ENCODE results near the gene LPP.

The LPP gene

DNA sequence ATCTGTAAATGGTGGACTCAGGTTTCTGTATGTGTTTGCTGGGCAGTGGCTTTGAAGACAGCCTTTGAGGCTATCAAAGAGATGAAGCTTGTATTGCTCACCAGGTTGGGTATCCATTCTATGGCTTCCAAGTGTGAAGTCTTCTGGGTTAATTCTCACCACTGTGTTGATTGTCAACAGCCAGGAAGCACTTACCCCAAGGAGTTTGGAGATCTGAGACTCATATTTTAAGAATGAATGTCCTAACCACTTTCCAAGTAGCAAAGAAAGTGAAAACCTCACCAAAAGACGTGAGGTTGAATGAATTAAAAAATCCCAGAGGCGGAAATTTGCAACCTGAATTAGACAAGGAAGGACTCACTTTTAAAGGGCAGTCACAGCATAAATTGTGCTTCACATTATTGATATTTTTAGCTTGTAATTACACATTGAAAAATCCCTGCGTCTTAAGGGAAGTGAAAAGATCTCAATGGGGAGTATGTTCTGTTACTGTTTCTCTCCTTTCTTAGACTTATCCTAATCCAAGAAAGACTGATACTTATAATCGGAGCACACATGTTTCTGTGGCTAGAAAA is 713.8 kb downstream of the LPP start:
- no peak for DNase-seq (ENCODE audit: low read depth in 2 of 2)

DNA sequence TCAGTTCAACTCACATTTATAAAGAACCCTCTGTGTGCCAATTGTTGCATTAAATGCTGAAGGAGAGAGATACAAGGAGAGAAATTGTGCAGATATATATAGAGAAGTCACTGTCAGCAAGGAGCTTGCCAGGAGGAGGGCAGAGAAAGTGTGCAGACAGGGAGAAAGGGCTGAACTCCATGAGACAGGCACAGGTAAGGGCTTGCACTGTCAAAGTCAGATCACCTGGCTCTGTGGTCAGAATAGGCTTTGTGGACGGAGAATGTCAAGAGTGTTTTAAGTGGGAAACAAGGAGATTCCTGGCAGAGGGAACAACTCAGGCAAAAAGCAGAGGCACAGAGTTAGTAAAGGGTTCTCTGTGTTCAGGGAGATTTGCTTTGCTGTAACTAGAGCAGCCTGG is 714.8 kb downstream of the LPP start:
- DNase-seq (ENCODE audit: low read depth in 2 of 2) = no peak

DNA sequence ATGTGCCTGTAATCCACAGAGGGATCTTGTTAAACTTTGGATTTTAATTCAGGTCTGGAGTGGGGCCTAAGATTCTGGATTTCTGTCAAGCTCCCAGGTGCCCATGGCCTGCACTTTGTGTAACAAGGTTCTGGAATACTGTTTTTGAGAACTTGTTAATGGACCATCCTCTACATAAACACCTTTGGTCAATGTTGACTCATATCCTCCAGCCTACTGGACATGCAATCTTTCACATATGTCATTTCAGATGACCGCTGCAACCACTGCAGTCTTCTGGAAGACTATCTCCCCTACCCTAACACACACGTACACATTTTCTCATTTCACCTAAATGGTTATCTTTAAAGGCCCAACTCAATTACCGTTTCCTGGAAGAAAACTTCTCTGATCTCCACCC is 715.7 kb downstream of the LPP start:
- DNase-seq (ENCODE audit: low read depth in 2 of 2) = no peak

DNA sequence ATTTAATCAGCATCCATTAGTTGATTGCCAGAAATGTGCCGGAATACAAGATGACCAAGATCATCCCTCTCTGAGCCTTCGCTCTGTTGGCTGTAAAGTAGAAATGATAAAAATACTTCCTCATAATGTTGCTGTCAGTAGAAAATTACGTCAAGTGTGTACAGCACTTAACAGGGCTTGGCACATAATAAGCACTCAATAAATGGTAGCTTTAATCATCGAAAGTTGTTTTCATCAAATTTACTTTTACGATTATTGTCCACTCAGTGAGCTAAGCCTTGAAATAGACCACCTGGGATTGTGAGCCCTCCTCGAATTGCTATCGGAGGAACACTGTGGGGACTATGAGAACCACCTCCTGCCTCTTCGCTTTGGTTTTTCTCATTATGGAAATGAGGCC is 716.5 kb downstream of the LPP start:
- no peak for DNase-seq (ENCODE audit: low read depth in 2 of 2)

DNA sequence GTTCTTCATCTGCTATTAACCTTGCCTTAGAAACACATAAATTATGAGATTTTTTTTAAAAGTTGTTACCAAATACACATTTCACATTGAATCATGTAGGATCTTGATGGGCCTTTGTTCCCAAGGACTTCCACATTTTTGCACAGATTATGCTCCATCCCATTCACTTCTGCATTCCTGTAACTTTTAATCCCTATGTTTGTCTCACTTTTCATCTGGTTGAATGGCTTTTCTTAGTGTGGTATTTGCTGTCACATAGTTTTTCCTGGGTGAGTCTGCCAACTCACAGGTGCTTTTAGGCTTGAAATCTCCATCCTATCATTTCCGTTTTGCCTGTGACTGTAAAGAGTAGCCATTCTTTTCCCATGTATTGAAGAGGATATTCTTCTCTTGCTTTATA is 720.6 kb downstream of the LPP start:
- no peak for DNase-seq (ENCODE audit: low read depth in 2 of 2)

DNA sequence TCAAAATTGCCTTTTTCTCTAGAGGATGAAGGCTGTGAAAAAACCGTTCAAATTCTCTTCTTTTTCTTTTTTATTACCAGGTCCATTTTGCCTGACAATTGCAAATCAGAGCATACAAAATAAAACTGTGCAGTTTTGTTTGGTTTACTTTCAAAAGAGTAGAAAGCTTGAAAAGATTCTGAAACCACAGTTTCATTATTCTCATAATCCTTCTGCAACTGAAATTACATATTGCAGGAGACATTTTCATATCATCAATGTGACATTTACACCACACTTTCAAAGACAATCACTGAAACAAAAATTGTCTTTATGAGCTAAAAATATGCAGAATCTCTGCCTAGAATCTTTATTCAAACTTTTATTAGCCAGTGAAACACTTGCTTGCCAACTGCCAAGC is 721.5 kb downstream of the LPP start:
- DNase-seq (ENCODE audit: low read depth in 2 of 2) = no peak

DNA sequence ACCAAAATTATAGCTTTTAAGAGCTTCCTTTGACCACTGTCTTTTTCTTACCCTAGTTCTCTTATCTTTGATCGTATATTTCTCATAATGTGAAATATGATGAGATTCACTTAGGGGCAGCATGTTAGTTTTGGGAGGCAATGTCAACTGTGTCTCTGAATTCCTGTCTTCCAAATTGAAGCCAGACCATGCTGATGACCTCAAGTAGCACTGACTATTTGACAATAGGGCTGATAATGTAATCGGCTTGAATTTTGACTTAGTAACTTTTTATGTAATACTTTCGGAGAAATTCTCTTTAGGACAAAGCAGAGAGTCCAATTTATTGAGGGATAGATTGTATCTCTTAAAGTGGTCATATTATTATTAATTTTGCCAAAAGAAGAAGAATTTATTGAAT is 722.4 kb downstream of the LPP start:
- DNase-seq (ENCODE audit: low read depth in 2 of 2) = no peak

DNA sequence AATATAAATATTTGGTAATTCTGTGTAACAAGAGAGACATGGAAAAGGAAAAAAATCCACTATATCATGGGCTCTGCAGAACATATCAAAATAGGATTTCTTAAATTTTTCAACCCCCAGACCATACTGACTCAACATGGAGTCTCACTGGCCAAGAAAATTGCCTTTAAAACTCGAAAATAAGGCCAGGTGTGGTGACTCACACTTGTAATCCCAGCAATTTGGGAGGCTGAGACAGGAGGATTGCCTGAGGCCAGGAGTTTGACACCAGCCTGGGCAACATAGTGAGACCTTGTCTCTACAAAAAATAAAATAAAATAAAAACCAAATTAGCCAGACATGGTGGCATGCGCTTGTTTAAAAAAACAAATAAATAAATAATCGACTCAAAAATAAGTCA is 723.4 kb downstream of the LPP start:
- no peak for DNase-seq (ENCODE audit: low read depth in 2 of 2)

DNA sequence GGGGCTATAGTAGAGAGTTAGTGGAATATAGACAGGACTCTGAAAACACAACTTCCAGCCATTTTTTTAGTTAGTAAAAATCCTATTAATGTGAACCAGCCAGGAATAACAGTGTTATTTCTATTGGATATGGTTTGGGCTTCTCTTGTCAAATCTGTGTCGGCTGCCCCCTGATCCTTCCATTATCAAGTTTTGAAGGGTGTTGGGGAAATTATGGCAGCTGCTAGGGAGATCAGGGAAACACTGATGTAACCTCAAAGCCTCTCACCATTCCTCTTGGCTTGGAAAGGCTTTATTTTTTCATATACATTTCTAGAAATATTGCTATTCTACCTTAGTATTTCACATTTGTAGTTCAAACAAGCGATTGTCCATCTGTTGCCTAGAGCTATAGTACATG is 724.1 kb downstream of the LPP start:
- DNase-seq (ENCODE audit: low read depth in 2 of 2) = no peak

DNA sequence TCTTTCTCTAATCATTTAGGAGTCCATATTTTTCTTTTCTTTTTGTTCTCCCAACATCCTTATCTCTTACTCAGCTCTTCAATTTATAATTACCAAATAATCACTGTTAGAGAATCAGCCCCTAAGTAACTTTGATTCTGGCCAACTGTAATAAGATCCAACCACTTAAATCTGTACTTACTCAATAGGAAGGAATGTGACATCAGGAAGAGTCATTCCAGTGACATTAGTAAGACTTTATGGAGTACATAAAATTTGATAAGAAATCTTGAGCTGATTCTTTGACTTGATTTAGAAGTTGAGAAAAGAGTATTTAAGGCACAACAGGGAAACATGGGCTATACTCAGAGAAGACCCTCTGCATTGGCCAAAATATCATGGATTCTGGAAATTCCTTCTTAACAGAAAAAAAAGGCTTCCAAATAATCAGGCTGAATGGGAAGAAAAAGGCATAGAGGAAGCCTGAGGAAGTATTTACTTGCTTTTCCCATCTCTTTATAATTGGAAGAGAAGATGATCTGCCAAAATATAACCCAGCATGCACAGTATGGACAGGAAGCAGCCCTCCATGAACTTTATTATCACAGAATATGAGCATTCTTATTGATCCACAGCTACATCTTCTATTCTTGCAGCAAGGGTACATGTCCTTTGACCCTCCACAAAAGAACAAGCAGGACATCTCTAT is 728.1 kb downstream of the LPP start:
- no peak for DNase-seq (ENCODE audit: low read depth in 2 of 2)

DNA sequence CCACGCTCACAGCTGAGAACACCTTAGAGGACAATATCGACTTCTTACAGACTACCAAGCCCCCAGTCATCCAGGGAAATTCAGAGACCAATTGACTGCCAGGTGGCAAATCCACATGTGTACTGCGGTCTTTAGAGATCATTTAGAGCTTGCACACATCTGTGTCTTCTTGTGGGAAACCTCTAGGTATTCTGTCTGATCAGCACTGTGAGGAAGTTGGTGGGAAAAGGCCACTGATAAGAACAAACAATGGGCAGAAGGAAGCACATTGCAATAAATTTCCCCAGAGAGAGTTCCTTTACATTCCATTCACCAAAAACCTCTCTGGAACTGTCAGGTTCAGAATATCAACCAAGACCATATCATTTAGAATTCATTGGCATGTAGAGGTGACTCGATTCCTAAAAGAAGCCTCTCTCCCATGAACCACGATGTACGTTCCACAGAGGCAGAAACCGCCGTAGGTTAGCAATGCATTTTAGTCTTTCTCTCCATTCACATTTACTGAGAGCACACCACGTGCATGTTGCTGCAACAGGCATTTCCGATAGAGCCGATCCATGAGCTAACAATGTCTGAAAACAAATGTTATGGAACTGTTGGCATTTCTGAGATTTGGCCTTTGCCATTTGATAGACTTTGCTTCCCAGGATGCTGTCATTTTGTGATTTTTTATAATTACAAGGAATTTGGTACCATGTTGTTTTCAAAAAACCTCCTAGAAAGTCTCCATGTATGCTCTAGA is 730.5 kb downstream of the LPP start:
- no peak for DNase-seq (ENCODE audit: low read depth in 2 of 2)

DNA sequence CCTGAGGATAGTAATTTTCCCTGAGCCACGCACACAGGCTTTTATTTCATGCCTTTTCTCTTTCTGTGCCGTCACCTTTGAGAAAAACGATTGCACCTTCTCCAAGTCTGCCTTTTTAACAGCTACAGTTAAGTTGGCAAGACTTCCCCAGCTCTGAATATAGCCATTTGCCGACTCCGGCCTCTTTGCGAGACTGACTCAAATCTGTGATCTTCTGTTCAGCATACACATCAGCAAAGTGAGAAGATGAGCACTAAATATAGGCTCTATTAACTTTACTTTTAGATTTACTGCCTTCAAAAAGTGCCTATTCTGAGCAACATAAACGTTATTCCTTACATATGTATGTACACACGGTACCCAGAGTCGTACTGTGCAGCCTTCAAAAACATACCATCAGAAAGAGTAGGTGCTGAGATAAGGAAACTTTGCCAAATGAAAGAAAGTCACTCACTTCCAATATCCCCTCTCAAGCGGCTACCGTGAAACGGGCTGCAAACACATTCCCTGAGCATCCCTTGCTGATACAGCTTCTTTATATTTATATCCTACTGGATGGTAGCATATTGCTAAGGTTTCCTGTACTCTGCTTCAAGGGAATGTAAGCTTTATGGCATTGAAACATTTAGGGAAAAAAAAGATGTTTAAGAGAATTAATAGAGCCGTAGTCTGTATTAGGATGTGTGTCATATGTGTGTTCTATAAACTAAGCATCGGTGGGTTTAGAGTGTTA is 734.5 kb downstream of the LPP start:
- no peak for DNase-seq (ENCODE audit: low read depth in 2 of 2)

DNA sequence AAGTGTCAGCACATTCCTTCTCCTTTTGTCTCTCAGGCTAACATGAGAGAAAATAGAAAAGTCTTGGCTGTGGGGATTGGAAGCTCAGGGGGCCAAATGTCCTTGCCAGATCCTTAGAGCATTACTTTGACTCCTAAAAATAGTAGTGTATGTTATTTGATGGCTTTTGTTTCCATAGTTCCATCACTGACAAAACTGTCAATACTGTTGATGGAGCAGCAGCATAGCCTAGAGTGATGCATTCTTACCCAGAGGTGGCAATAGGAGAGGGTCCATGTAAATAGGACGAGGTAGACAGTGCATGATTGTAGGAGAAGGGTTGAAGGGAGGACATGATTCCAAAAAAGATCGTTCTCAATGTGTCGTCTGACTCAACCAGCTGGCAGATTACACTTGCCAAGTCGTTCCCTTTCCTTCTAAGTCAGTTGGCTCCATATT is 735.1 kb downstream of the LPP start:
- DNase-seq (ENCODE audit: low read depth in 2 of 2) = no peak

DNA sequence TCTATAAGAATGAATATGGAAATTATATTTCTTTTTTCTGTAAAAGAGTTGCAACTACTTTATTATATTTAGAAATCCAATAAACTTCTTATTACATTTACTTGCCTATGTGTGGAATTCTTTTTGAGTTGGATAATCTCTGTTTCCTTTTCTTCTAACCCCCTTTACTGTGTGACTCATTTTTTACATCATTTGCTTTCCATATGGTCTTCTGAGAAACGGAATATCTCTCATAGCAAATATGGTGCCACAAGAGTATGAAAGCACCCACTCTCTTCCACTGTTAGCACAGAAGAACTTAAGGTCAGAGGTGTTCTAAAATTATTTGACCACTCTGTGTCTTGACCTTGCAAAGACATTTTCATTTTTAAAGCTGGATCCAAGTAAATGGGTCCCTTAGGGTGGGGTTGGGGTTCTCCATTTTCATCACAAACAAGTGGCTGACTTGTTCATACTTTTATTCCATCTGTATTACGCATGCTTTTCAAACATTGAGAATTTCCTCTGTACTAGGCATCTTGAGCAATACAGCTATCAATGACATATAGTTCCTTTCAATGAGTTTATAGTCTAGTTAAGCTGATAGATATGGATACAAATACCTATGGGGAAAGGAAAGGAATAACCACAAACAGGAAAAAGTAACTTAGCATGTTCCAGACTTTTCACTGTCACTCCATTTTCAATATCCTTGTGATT is 736.8 kb downstream of the LPP start:
- DNase-seq (ENCODE audit: low read depth in 2 of 2) = no peak

DNA sequence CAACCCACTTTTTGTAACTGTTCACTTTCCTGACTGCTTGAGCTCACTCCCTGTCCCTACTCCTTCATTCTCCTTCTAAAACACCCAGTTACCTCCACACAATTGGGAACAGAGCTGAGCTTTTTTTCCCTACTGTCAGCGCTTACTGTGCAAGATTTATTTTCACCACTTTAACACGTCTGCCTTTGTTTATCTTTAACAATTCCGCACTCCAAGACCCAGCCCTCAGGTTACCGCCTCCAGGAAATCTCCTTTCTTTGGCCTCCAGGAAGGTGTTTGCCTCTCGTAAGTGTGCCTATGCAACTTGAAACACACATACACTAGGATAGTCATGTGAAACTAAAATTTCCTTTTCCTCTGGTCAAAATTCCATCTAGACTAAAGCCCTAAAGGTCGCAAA is 745.9 kb downstream of the LPP start:
- no peak for DNase-seq (ENCODE audit: low read depth in 2 of 2)

DNA sequence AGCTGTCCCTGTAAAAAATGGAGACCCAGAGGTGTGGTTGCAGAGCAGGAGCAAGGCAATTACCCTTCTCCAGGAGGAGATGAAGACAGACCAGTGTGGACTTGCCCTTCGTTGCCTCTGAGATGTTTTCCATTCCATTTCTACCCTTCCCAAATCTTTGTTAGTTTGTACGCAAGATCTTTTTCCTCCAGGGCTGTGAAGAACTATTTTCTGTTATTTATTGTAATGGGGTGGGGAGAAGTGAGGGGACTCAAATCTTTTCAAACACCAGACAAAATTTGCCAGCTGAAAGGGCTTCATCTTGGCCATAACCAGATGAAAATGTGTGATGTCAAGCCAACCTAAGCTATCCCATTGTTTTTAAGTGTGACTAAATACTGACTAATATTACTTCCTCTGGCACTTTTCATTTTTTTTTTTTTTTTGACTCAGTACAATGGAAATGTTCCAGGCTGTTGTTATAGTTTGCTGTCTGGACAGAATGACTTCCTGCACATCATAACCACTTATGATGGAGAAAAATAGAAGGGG is 746.5 kb downstream of the LPP start:
- DNase-seq (ENCODE audit: low read depth in 2 of 2) = no peak

DNA sequence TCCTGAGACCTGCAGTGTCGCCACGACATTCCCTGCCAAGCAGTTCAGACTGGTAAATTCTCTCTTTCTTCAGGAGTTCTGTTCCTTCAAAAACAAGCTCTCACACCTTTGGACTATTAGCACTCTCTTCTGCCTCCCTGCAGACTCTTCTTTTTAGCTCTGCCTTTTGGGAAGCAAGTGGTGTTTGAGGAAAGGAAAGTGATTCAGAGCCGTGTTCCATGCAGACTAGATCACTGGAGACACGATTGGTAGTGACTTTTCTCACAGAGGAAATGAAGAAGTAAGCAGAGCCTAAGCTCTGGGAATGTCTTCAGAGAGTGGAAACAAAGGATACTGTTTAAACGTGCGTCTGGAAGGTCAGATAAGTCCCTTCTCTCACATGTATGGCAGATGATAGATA is 747.2 kb downstream of the LPP start:
- DNase-seq (ENCODE audit: low read depth in 2 of 2) = no peak

DNA sequence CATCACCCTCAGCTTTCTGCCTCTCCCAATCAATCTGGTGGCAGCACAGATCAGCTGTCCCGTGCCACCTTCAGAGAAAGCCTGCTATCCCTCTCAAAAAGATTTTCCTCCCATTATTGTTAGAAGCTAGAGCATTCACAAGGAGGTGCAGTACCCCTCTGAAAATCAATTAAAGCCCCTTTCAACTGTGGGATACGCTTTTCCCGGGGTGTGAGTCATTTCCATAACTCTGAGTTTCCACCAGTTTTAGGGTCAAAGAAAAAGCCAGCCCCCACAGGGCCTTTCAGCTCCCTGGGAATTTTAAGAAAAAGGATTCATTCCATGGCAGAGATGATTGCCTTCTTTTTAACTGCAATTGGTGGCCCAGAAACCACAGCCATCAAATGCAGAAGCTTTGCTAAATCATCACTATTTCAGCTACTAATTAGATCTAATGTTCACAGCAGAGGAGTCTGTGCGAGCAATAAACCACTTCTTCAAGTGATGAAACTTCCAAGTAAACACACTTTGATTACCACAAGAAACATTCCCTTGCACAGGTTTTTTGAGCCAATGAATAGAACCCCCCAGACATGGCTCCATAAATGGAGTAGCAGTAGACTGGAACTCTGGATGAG is 747.8 kb downstream of the LPP start:
- no peak for DNase-seq (ENCODE audit: low read depth in 2 of 2)

DNA sequence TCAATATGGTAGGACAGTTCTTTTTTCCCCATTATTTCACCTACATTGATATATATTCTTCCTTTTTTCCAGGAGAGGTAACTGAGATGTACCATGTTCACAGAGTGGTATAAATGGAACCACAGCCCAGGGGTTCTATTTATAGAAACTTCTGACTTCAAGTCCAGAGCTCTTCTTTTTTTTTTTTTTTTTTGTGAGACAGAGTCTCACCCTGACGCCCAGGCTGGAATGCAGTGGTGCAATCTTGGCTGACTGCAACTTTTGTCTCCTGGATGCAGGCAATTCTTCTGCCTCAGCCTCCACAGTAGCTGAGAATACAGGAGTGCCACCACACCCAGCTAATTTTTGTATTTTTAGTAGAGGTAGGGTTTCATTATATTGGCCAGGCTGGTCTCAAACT is 750.7 kb downstream of the LPP start:
- no peak for DNase-seq (ENCODE audit: low read depth in 2 of 2)

DNA sequence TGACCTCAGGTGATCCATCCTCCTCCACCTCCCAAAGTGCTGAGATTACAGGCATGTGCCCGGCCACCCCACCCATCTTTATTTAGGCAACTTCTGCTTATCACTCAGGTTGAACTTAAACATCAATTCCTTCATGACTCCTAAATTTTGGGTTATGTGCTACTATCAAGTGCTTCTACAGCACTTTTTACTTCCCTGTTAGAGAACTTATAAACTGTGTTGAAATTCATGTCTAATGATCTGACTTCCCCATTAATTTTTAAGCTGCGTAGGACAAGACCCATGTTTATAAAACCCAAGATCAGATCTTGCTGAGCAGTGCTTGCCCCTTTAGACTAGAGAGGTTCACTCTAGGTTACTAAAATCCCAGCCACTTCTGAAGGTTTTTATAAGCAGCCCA is 751.6 kb downstream of the LPP start:
- no peak for DNase-seq (ENCODE audit: low read depth in 2 of 2)

DNA sequence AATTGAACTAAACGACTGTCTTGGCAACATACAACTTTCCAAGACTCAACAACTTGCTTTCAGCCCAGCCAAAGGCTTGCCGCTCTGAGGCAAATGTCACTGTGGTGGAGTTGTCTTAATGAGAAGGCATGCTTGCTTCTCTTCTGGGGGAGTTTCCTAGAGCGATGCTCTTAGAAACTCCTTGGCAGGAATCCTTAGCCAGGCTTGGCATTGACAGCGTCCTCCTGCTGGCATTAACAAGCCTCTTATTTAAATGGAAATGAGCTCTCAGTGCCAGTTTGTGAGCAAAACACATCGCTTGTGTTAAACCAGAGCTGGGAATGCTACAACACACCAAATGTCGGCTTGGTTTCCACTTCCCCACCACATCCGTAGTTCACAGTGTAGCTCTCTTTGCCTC is 752.3 kb downstream of the LPP start:
- no peak for DNase-seq (ENCODE audit: low read depth in 2 of 2)

All from stimulated activated CD4-positive, alpha-beta T cell treated with anti-CD3 and anti-CD28 coated beads, Interleukin-1b, Interleukin-23, amount 100 ng/mL, for 4 hours (primary cell).